Measurements from ENCODE around the gene LBP. TPM values are rescaled to one million over a fixed set of nuclear protein-coding genes. Genes with fewer than 3 reads are reported as not detected.

LBP gene
- total RNA-seq, 4 donors from 2014 or later, result not detected

DNA sequence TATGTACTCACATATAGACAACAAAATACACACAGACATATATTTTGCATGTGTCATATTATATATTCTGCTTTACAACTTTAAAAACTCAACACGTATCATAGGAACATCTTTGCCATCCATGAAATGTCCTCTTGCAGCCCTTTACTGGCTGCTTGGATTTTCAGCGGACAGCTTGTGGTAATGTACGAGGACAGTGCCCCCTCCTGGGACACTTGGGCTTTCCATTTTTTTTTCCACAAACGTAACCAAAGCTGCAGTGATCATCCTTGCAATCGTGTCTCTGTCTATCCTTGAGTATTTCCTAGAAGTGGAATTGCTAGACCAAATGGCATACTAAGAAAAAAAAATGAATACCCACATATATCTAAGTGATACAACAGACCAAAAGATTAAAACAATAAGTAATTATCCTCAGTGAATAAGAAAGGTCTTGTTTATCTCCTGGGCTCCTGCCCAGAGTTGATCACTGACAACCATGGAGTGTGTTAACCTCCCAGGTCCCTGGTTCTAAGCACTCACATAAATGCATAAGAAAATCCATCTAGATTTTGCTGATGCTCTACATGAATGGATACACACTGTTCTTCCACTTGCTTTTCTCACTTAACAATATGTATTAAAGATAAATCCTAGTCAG is 24.2 kb upstream of the LBP start:
- Histone ChIP-seq H3K4me1 (no peaks in the 10 kb centered on the region), H3K4me3 (no peak overlapping the region), H3K27ac (no peak overlapping the region), H3K36me3 (no peaks in the 10 kb centered on the region), H3K27me3 (no peaks in the 10 kb centered on the region), H3K9me3 (no peaks in the 10 kb centered on the region)
- no peak for TF ChIP-seq POLR2A (IDR thresholded peaks at IDR 0.05)
- TF ChIP-seq, protein P1, sequence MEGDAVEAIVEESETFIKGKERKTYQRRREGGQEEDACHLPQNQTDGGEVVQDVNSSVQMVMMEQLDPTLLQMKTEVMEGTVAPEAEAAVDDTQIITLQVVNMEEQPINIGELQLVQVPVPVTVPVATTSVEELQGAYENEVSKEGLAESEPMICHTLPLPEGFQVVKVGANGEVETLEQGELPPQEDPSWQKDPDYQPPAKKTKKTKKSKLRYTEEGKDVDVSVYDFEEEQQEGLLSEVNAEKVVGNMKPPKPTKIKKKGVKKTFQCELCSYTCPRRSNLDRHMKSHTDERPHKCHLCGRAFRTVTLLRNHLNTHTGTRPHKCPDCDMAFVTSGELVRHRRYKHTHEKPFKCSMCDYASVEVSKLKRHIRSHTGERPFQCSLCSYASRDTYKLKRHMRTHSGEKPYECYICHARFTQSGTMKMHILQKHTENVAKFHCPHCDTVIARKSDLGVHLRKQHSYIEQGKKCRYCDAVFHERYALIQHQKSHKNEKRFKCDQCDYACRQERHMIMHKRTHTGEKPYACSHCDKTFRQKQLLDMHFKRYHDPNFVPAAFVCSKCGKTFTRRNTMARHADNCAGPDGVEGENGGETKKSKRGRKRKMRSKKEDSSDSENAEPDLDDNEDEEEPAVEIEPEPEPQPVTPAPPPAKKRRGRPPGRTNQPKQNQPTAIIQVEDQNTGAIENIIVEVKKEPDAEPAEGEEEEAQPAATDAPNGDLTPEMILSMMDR (IDR thresholded peaks at IDR 0.05), result peak in 5 of 6 experiments; percentile 17 to 49 (median 30)
- DNase-seq, result no peak

DNA sequence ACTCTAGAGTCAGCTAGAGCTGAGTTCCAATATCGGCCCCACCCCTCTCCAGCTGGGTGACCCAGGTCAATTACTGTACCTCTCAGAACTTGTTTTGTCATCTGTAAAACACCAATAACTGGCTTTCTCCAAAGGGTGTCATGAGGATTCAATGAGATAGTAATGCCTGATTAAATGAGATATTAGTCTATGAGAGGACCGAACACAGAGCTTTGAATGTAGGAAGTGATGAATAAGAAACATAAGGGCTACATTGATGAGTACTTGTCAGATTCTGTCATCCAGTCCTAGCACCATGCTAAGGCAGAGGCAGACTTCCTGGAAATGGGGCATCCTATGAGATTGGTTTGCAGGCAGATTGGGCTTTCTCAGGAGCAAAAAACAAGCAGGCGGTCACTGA is 22.1 kb upstream of the LBP start:
- no peaks in the 10 kb centered on the region for H3K4me1 ChIP-seq
- no peak overlapping the region for H3K27ac ChIP-seq
- no peak overlapping the region for H3K4me3 ChIP-seq
- DNase-seq, result no peak
- H3K9me3 ChIP-seq, result no peaks in the 10 kb centered on the region
- H3K27me3 ChIP-seq, result no peaks in the 10 kb centered on the region
- no peaks in the 10 kb centered on the region for H3K36me3 ChIP-seq
- no peak for TF ChIP-seq POLR2A (IDR thresholded peaks at IDR 0.05)
- TF ChIP-seq, protein P1 (IDR thresholded peaks at IDR 0.05), result no peak

DNA sequence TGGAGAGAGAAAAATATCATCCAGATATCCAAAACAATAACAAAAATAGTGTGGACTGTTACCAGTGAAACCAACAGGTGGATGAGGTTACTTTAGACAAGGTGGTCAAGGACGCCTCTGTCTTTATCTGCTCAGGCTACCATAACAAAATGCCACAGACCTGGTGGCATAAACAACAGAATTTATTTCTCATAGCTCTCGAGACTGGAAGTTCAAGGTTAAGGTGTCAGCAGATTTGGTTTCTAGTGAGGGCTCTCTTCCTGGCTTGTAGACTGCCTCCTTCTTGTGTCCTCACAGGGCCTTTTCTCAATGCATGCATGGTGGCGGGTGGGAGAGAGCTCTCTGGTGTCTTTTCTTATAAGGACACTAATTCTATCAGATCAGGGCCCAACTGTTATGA is 21.1 kb upstream of the LBP start:
- TF ChIP-seq, protein P1 (IDR thresholded peaks at IDR 0.05), result no peak
- no peak for TF ChIP-seq POLR2A (IDR thresholded peaks at IDR 0.05)
- no peak overlapping the region for H3K4me3 ChIP-seq
- H3K36me3 ChIP-seq, result no peaks in the 10 kb centered on the region

DNA sequence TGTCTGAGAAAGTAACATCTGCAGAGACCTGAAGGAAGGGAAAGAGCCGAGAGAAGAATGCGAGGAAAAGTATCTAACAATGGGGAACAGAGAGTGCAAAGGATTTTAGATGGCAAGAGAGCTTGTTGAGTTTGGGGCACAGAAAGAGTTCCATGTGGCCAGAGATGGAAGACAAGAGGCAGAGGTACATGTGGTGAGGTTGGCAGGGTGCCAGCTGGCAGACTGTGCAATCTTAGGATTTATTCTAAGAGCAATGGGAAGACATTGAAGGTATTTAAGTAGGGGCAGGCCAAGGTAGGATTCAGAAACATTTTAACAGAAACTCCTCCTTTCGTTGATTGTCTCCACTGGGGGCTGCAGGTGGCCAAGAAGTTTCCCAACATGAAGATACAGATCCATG is 20.4 kb upstream of the LBP start:
- Histone ChIP-seq H3K4me1 (no peaks in the 10 kb centered on the region), H3K36me3 (no peaks in the 10 kb centered on the region), H3K4me3 (no peak overlapping the region), H3K9me3 (no peaks in the 10 kb centered on the region), H3K27me3 (no peaks in the 10 kb centered on the region), H3K27ac (no peak overlapping the region)
- no peak for DNase-seq
- TF ChIP-seq, protein P1 (IDR thresholded peaks at IDR 0.05), result no peak
- no peak for TF ChIP-seq POLR2A (IDR thresholded peaks at IDR 0.05)

More for the DNA sequence above, 21.1 kb upstream of the LBP start:
- Histone ChIP-seq H3K27ac (no peak overlapping the region), H3K27me3 (no peaks in the 10 kb centered on the region), H3K9me3 (no peaks in the 10 kb centered on the region), H3K4me1 (no peaks in the 10 kb centered on the region)
- DNase-seq, result no peak

DNA sequence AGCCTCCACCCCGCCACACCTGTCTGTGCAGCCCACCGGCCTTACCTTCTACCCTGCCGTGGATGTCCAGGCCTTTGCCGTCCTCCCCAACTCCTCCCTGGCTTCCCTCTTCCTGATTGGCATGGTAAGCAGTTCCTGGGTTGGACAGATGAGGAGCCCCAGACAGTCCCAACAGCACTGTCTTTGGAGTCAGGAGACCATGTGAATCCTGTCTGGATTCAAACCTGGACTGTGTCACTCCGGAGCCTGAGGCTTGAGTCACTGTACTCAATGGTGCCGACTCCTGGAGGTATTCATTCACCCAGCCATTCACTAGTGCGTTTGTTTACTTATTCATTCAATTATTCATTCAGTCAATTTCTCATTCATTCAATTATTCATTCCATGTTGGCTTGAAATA is 20.0 kb upstream of the LBP start:
- H3K27ac ChIP-seq, result no peak overlapping the region
- H3K4me1 ChIP-seq, result no peaks in the 10 kb centered on the region
- TF ChIP-seq, protein P1 (IDR thresholded peaks at IDR 0.05), result no peak
- no peak for TF ChIP-seq POLR2A (IDR thresholded peaks at IDR 0.05)
- H3K27me3 ChIP-seq, result no peaks in the 10 kb centered on the region
- no peak for DNase-seq
- no peaks in the 10 kb centered on the region for H3K9me3 ChIP-seq
- H3K36me3 ChIP-seq, result no peaks in the 10 kb centered on the region
- H3K4me3 ChIP-seq, result no peak overlapping the region

DNA sequence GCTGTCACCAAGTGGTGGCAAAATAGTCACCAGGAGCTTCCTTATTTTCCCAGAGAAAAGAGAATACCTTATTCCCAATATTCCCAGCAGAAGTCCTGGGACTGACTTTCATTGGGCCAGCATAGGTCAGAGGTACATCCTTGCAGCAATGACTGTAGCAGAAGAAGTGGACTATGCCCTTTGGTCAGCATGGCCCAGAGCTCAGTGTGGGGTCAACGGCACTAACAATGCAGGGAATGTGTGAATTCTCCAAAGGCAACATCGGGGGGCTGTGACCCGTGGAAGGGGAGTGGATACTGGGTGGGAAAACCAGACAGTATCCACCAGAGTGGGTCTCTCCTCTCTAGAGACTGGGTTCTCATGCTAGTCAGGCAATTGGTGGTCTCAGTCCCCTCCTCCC is 15.6 kb upstream of the LBP start:
- Histone ChIP-seq H3K9me3 (no peaks in the 10 kb centered on the region), H3K4me1 (no peaks in the 10 kb centered on the region), H3K27me3 (no peaks in the 10 kb centered on the region), H3K36me3 (no peaks in the 10 kb centered on the region), H3K4me3 (no peak overlapping the region), H3K27ac (no peak overlapping the region)
- TF ChIP-seq POLR2A (IDR thresholded peaks at IDR 0.05), result no peak
- TF ChIP-seq, protein P1 (IDR thresholded peaks at IDR 0.05), result no peak
- DNase-seq, result no peak
